HG03097 (cell line): ENCODE results near the gene NDUFB11.
A peak's percentile ranks its signal among the peaks of the same experiment; 100 is the strongest.
"Not testable (repeated sequence)": the region's sequence is repeated elsewhere in the genome, so short reads cannot be mapped to it uniquely, and the experiment has no call there.

Source experiments
- ATAC-seq: cut with Tn5 transposase; IDR thresholded peaks from one replicate; pipeline ENCODE4 v1.9.1; 2021; ENCODE audit not compliant: unreplicated experiment, low FRiP score

Gene NDUFB11

DNA sequence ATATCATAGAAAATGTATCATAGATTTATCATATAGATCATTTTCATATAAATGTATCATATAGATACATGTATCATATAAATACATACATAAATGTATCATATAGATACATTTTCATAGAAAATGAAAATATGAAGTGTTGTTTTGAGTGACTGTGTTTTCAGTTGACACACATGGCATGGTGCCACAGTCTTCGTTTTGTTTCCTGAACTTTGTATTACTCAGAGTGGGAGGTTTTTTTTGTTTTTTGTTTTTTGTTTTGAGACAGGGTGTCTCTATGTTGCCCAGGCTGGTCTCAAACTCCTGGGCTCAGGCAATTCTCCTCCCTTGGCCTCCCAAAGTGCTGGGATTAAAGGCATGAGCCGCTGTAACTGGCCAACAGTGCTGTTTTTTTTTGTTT, 4.4 kb upstream of the NDUFB11 start:
- ATAC-seq: no peak

DNA sequence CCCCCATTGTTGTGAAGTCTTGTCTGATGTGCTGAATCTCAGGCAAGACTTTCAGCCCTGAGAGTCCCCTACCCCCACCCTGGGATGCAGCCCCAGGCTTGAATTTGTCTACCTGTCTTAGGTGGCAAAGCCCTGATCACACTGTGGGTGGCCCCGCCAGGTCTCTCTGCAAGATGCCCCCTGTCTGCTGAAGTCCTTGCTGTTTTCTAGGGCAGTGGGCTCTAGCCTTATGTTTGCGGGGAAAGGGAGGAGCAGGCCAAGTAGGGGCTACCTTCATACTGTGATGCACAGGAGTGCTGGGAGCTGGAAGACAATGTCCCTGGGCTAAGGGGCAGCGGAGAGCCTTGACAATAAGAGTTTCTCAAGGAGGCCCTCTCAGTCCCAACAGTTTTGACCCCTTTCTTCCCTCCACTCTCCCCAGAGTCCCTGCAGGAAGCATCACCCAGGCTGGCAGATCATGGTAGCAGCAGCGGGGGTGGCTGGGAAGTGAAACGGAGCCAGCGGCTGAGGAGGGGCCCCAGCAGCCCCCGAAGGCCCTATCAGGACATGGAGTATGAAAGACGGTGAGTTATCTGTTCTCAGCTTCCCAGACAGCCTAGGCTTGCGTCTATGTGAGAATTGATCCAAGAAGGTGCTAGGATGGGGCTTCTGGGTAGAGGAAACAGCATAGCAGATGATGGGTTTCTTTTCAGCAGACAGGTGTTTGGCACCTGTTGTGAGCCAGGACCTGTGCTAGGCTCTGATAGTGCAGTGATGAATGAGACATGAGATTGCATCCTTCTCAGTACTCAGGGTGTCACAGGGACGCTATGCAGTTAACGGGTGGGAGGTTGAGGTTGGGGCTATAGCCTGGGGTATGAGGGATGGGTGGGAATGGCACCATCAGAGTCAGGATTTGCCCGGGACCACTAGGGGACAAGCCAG, 2.7 kb upstream of the NDUFB11 start:
- no peak for ATAC-seq

DNA sequence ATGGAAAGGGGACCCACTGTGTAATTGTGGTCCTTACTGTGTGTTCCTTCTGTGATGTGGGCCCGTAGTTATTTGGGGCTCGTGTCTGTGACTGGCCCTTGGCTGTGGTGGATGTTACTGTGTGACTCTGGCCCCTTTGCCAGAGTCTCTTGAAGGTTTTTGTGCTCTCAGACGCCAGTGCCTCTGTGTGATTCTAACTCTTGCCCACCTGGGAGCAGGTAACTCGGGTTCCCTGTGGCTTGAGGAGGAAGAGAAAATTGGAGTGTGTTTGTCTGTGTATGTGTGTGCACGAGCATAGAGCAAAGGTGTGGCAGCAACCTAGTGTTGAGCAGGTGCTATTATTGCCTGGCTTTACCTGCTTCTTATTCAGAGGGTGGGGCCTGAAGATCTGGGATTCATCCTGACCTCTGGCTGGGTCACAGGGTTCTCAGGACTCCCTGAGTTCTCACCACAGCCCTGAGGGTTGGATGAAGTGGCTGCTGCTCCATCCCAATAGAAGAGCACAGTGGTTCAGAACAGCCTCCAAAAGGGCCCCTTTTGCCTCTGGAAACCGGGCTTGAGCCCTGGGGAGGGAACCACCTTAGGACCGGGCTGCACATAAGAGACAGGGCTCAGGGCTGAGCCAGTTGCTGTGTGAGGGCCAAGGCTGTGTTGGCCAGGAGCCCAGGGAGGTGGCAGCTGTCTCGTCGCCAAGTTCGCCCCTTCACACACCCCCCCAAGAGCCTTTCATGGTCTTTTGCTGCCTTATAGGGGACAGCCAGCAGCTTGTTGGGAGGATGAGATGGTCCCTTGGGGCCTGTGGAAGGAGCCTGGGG, 1.8 kb upstream of the NDUFB11 start:
- ATAC-seq: no peak

DNA sequence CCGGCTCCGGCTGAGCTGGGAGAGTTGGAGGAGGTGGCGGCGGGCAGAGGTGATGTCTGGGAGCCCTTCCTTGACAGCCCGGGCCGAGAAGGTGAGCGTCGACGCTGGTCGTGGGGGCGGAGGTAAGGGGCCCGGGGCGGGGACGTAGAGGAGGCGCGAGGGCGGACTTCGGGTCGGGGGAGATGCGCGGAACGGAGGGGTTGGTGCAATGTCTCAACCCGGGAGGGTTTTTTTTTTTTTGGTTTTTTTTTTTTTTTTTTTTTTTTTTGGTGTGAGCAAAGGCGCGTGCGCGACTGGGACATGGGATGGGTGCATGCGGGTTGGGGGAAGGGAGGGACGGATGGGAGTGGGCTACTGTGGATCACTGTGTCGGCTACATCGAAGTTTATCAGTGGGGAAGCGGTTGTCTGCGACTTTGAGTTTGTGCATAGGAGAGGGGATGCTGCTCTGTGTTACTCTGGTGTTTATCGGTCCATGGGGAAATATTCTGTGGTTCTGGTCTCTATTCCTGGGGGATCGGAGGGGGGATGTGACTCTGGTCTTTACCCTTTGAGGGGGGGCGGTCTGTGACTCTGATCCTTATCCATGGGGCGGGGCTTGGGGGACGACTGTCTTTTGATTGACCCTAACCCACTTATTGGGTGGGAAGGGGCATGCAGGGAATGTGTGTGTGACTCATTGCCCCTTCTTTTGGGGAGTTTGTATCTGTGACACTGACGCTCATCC, 1.1 kb upstream of the NDUFB11 start:
- no peak for ATAC-seq

DNA sequence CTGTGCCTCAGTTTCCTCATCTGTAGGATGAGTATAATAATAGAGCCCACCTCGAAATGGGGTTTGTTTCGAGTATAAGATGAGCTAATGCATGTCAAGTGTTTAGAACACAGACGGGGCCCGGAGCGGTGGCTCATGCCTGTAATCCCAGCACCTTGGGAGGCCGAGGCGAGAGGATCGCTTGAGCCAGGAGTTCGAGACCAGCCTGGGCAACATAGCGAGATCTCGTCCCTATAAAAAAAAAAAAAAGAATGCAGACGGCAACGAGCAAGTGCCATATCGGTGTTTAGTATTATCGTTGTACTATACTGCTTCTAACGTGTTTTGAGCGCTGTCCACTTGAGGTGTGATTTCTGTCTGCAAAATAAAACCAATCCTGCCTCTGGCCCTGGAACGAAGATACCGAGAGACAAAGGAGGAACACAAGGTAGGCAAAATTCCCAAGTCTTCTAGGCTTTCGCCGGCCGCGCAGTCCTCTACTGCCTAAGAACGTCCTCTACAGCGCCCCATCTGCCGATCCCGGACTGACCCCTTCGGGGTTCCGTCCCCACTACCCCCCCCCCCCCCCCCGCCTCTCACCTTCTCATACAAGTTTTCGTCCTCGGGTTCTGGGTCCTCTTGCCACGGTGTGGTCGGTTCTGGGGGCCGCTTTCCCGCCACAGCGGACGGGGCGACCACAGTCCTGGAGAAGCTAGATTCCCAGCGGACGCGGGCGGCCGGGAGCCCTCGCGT, 442 bp downstream of the NDUFB11 start:
- peak; percentile 12 for ATAC-seq

DNA sequence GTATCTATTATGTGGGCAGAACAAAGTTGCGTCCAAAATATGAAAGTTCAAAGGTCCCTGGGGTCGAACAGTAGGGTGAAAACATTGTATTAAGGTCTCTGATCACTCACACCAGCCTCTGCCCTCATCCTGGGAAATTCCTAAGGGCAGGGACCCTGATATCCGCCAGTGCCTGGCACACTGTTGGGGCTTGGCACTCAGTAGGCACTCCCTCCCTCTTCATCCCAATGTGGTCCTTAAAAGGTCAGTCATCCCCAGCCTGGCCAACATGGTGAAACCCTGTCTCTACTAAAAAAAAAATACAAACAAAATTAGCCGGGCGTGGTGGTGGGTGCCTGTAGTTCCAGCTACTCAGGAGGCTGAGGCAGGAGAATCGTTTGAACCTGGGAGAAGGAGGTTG, 6.3 kb downstream of the NDUFB11 start:
- ATAC-seq: no peak

DNA sequence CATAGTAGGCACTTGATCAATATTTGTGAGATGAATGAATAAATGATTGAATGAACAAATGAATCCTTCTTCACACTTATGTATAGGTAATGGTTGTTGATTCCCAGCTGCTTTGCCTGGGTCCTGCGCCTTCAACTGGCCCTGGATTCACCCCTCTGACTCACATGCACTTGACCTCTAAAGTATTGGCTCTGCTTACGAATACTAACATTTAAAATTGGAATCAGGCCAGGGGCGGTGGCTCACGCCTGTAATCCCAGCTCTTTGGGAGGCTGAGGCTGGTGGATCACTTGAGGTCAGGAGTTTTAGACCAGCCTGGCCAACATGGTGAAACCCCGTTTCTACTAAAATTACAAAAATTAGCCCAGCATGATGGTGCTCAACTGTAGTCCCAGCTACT, 8.9 kb downstream of the NDUFB11 start:
- not testable (repeated sequence) for ATAC-seq

DNA sequence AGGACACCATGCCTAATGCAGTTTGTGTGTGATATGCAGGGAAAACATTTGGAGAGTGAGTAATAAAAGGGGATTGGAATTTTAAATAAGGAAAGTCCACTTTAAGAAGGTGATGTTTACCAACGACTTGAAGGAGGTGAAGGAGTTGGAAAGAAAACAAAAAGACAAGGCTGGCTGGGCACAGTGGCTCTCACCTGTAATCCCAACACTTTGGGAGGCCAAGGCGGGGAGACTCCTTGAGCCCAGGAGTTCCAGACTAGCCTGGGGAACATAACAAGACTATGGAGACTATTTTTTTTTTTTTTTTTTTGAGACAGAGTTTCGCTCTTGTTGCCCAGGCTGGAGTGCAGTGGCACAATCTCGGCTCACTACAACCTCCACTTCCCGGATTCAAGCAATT, 11.0 kb downstream of the NDUFB11 start:
- ATAC-seq: no peak

DNA sequence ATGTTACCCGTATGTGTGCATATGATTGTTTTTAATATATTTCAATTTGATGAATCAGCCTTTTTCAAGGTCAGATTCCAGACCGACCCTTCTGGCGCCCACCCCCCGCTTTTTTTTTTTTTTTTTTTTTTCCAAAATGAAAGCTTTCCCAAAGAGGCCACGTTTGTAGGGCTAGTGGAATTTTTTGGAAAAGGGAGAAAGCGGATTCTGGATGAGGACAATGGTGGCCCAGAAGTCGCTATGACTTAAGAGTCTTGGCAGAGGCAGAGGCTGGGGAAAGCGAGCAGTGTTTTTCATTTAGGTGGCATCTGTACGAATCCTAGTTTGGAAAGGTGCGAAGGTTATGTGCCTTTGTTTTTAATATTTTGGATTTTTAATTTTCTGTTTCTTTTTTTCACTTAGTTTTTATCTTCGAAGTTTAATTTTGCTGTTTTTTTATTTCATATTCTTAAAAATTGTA, 14.6 kb downstream of the NDUFB11 start:
- no peak for ATAC-seq

DNA sequence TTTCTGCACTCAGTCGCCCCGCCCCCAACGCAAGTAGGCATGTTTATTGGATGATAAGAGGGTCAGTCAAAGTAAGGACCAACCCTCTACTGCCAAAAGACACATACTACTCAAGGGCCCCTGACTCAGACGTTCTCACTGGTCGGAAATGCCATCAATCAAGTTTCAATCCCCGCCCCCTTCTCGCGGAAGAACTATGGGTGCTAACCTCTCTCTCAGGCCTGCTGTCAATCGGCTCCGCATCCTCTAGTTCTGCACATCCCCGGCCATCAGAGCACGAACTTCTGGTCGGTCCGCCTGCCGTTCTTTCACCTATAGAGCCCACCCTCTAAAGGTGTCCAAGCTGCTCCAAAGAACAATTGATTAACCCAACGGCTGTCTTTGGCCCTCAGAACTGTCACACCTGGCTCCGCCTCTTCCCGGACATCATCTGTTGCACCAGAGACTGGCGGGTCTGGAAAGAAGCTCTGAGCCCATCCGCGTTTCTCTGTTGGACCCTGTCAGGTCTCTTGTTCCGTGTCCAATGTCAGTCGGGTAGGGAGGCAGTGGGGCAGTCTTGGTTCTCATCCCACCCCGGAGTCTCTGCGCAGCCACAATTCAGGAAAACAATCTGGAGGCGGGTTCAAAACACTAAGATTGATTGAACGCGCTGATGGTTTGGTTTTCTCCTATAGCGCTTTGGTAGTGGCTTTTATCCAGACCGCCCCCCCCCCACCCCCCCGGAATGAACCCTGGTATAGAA, 15.2 kb downstream of the NDUFB11 start:
- peak; percentile 95 for ATAC-seq

DNA sequence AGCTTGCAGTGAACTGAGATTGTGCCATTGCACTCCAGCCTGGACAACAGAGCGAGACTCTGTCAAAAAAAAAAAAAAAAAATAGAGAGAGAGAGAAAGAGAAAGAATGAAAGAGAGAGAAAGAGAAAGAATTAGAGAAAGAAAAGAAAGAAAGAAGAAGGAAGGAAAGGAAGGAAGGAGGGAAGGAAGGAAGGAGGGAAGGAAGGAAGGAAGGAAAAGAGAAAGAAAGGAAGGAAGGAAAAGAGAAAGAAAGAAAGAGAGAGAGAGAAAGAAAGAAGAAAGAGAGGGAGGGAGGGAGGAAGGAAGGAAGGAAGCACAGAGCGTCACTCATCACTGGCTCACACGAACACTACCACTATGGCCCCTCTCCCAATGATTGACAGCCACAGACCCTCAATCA, 20.0 kb downstream of the NDUFB11 start:
- not testable (repeated sequence) for ATAC-seq

DNA sequence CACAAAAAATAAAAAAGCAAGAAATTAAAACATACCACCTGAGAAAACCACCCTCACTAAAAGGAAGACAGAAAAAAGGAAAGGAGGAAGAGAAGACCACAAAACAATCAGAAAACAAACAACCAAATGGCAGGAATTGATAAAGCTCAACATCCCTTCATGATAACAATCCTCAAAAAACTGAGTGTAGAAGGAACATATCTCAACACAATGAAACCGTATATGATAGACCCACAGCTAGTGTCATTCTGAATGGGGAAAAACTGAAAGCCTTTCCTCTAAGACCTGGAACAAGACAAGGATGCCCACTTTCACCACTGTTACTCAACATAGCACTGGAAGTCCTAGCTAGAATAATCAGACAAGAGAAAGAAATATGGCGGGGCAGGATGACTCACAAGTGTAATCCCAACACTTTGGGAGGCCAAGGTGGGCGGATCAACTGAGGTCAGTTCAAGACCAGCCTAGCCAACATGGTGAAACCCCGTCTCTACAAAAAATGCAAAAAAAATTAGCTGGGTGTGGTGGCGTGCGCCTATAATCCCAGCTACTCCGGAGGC, 27.9 kb downstream of the NDUFB11 start:
- not testable (repeated sequence) for ATAC-seq

DNA sequence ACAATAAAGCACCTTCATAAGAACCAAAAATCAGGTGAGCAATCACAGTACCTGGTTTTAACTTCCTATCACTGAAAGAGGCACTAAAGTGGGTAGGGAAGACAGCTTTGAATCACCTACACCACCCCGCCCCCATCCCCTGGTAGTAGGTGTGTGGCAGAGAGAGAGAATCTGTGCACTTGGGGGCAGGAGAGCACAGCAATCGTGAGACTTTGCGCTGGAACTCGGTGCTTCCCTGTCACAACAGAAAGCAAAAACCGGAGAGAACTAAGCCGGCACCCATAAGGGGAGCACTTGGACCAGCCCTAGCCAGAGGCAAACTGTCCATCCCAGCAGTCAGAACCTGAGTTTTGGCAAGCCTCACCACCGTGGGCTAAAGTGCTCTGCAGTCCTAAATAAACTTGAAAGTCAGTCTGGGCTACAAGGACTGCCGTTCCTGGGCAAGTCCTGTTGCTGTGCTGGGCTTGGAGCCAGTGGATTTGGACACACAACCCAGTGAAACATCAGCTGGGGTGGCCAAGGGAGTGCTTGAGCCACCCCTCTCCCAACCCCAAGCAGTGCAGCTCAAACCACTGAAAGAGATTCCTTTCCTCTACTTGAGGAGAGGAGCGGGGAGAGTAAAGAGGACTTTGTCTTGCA, 32.1 kb downstream of the NDUFB11 start:
- no peak for ATAC-seq

DNA sequence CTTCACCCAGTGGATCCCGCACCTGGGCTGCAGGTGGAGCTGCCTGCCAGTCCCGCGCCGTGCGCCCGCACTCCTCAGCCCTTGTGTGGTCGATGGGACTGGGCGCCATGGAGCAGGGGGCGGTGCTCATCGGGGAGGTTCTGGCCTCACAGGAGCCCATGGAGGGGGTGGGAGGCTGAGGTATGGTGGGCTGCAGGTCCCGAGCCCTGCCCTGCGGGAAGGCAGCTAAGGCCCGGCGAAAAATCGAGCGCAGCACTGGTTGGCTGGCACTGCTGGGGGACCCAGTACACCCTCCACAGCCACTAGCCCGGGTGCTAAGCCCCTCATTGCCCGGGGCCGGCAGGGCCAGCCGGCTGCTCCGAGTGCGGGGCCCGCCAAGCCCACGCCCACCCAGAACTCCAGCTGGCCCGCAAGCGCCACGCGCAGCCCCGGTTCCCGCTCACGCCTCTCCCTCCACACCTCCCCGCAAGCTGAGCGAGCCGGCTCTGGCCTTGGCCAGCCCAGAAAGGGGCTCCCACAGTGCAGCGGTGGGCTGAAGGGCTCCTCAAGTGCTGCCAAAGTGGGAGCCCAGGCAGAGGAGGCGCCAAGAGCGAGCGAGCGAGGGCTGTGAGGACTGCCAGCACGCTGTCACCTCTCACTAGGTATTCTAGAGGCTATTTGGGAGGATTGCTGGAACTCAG, 33.4 kb downstream of the NDUFB11 start:
- not testable (repeated sequence) for ATAC-seq

DNA sequence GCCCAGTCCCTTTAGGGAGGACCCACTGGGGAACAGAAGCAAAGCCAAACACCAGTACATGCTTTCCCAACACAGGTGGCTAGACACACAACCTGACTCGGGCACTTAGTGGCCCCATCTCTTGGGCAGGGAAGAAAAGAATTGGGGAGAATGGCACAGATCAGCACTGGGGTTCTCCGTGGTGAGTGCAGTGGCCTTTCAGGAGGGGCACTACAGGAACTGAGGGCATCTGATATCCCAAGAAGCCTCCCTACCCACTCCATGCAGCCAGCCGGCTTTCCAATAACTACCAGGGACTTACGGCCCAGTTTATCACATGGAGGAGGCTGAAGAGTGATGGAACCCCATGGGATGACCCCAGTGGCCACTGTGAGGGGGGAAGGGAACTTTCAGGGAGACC, 43.3 kb downstream of the NDUFB11 start:
- no peak for ATAC-seq

DNA sequence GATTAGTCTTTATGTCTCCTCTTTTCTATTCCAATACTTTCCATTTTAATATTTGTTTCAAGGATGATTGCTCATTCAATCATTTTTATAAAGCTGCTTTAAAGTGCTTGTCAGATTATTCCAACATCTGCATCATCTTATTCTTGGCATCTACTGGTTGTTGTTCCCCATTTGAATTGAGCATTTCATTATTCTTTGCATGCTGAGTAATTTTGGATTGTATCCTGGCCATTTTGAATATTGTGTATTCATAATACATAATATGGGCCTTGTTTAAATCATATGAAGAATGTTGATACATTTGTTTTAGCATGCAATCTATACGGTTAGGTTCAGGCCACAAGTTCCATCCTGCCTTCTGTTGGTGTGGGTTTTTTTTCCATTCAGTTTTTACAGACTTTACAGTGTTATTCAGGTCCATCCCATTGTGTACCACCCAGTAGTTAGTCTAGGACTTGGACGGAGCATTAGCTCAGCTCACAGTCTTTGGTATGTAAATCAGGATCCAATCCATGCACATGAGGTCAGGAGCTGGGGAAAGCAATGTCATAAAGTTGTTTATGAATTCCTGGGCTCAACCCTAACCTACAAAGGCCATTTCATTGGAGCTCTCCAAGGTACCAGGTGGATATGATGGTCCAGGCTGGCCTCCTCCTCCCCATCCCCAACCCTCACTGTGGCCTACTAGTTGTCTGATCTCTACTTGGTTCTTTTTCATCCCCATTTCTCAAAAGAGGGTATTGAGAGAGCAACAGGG, 46.0 kb downstream of the NDUFB11 start:
- no peak for ATAC-seq

DNA sequence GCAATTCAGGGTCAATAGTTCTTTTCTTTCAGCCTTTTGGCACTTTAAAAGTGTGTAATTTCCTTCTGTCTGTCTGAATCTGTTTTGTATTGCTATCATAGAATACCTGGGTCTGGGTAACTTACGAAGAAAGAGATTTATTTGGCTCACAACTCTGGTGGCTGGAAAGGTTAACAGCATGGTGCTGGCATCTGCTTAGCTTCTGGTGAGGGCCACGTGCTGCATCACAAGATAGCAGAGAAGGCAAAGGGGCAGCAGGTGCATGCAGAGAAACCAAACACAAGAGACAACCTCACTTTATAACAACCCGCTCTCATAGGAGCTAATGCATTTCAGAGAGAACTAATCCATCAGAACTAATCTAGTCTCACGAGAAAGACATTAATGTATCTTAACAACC, 47.5 kb downstream of the NDUFB11 start:
- no peak for ATAC-seq

DNA sequence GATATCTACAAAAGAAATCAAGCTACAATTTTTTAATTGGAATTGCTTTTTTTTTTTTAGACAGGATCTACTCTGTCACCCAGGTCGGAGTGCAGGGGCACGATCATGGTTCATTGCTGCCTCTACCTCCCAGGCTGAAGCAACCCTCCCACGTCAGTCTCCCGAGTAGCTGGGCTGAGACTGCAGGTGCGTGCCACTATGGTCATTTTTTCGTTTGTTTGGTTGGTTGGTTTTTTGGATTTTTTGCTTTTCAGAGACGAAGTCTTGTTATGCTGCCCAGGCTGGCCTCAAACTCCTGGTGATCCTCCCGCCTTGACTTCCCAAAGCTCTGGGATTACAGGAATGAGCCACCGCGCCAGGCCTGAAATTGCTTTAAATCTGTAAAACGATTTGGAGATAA, 50.6 kb downstream of the NDUFB11 start:
- no peak for ATAC-seq
